Measurements from ENCODE around the gene RPIA. TPM values are rescaled to one million over a fixed set of nuclear protein-coding genes. Genes with fewer than 3 reads are reported as not detected.

Gene RPIA
- total and polyA plus RNA-seq, 4 donors = 0.88 to 29.4 (median 3.1) TPM

DNA sequence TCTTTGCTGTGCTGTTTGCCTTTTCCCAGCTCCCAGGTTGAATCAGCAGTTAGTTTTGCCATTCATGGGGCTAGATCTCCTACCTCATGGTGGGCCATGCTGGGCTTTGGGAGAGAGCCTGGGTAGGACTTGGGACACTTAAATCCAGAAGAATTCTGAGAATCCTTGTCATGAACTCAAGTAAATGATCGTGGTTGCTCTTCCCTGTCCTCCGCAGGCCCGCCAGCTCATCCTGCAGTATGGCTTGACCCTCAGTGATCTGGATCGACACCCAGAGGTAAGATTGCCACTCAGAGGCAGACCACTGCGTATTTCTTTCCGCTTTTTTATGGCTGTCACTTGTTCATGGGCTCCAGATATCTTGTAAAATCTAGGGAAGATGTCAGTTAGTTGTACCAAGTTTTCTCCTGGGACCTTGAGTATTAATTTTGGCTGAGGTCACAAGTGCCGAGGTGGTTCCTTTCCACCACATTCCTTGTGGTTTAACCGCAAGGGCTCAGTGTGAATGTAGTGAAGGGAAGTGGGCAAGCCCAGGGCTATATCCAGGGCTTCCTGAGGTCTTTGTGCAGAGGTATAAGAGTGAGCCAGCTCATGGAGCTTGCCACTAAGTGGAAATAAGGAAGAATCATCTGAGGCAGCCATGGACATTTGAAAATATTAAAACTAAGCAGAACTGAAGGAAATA is 37.7 kb downstream of the RPIA start:
- Histone ChIP-seq H3K4me3 (ENCODE audit: low read depth in 1 of 3, low read length in 3 of 3) (no peak overlapping the region), H3K27ac (ENCODE audit: low read depth in 1 of 2, low read length in 2 of 2) (no peak overlapping the region), H3K9me3 (ENCODE audit: control insufficient read depth in 4 of 4, low read length in 3 of 4) (no peaks in the 10 kb centered on the region), H3K36me3 (ENCODE audit: control insufficient read depth in 4 of 4, insufficient read depth in 3 of 4, low read depth in 1 of 4, low read length in 3 of 4) (no peaks in the 10 kb centered on the region), H3K9ac (ENCODE audit: low read depth in 1 of 2, low read length in 2 of 2) (no peak overlapping the region), H3K27me3 (ENCODE audit: control insufficient read depth in 4 of 4, insufficient read depth in 4 of 4, low read length in 3 of 4) (no peaks in the 10 kb centered on the region), H3K4me1 (ENCODE audit: control insufficient read depth in 4 of 4, insufficient read depth in 4 of 4, low read length in 3 of 4) (no peaks in the 10 kb centered on the region)
- no peak for TF ChIP-seq NR2F2 (IDR thresholded peaks at IDR 0.05)
- DNase-seq (ENCODE audit: low spot score) = no peak
- 92% methylated on average over 8 of the region's 8 CpGs for WGBS

DNA sequence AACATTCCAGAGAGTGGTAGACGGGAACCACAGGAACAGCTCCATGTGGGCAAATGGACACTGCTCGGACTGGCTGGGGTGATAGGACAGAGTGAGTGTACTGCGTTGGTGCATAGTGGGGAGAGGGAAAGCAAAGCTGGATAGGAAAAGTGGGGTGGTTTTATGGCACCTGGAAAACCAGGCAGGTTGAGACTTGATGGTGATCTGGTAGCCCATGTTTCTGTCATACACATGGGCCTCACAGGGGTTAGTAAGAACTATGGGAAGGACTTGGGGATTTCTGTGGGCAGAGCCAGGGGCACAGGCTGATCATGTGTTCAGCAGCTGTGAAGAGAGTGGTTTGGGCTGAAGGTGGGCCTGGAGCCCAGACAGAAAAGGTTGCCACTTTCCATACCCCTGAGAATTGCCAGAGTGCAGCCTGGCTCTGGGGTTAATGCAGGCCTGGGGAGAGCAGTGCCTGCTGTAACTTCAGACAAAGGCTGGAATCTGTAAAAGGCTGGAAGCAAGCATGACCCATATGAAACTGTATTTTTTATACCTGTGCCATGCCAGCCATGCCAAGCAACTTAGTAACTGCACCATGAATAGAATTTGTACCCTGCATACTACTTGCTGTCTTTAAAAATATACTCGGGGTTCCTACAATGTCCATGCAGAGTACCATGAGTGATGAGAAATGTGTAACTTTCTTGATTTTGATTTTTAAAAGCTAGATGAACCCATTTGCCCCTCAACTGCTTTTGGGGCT is 41.9 kb downstream of the RPIA start:
- Histone ChIP-seq H3K27ac (ENCODE audit: low read depth in 1 of 2, low read length in 2 of 2) (no peak overlapping the region), H3K36me3 (ENCODE audit: control insufficient read depth in 4 of 4, insufficient read depth in 3 of 4, low read depth in 1 of 4, low read length in 3 of 4) (peaks cover 0 to 15% (median 7%) of the 10 kb centered on the region in 4 donors), H3K4me3 (ENCODE audit: low read depth in 1 of 3, low read length in 3 of 3) (no peak overlapping the region), H3K4me1 (ENCODE audit: control insufficient read depth in 4 of 4, insufficient read depth in 4 of 4, low read length in 3 of 4) (peaks cover 0 to 2% (median 0%) of the 10 kb centered on the region in 4 donors), H3K9ac (ENCODE audit: low read depth in 1 of 2, low read length in 2 of 2) (no peak overlapping the region), H3K27me3 (ENCODE audit: control insufficient read depth in 4 of 4, insufficient read depth in 4 of 4, low read length in 3 of 4) (no peaks in the 10 kb centered on the region), H3K9me3 (ENCODE audit: control insufficient read depth in 4 of 4, low read length in 3 of 4) (no peaks in the 10 kb centered on the region)
- WGBS = 98% methylated on average over 4 of the region's 4 CpGs
- no peak for DNase-seq (ENCODE audit: low spot score)
- TF ChIP-seq, protein P1, sequence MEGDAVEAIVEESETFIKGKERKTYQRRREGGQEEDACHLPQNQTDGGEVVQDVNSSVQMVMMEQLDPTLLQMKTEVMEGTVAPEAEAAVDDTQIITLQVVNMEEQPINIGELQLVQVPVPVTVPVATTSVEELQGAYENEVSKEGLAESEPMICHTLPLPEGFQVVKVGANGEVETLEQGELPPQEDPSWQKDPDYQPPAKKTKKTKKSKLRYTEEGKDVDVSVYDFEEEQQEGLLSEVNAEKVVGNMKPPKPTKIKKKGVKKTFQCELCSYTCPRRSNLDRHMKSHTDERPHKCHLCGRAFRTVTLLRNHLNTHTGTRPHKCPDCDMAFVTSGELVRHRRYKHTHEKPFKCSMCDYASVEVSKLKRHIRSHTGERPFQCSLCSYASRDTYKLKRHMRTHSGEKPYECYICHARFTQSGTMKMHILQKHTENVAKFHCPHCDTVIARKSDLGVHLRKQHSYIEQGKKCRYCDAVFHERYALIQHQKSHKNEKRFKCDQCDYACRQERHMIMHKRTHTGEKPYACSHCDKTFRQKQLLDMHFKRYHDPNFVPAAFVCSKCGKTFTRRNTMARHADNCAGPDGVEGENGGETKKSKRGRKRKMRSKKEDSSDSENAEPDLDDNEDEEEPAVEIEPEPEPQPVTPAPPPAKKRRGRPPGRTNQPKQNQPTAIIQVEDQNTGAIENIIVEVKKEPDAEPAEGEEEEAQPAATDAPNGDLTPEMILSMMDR (IDR thresholded peaks at IDR 0.05; ENCODE audit: low read depth, low read length, missing input control) = no peak
- TF ChIP-seq RAD21 (IDR thresholded peaks at IDR 0.05) = no peak
- no peak for TF ChIP-seq HNF4A (conservative IDR thresholded peaks at IDR 0.05)
- TF ChIP-seq FOXA2 (IDR thresholded peaks at IDR 0.05) = no peak
- TF ChIP-seq SP1 (IDR thresholded peaks at IDR 0.05) = no peak
- TF ChIP-seq, protein P2, sequence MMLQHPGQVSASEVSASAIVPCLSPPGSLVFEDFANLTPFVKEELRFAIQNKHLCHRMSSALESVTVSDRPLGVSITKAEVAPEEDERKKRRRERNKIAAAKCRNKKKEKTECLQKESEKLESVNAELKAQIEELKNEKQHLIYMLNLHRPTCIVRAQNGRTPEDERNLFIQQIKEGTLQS (IDR thresholded peaks at IDR 0.05) = no peak
- TF ChIP-seq, protein P3, sequence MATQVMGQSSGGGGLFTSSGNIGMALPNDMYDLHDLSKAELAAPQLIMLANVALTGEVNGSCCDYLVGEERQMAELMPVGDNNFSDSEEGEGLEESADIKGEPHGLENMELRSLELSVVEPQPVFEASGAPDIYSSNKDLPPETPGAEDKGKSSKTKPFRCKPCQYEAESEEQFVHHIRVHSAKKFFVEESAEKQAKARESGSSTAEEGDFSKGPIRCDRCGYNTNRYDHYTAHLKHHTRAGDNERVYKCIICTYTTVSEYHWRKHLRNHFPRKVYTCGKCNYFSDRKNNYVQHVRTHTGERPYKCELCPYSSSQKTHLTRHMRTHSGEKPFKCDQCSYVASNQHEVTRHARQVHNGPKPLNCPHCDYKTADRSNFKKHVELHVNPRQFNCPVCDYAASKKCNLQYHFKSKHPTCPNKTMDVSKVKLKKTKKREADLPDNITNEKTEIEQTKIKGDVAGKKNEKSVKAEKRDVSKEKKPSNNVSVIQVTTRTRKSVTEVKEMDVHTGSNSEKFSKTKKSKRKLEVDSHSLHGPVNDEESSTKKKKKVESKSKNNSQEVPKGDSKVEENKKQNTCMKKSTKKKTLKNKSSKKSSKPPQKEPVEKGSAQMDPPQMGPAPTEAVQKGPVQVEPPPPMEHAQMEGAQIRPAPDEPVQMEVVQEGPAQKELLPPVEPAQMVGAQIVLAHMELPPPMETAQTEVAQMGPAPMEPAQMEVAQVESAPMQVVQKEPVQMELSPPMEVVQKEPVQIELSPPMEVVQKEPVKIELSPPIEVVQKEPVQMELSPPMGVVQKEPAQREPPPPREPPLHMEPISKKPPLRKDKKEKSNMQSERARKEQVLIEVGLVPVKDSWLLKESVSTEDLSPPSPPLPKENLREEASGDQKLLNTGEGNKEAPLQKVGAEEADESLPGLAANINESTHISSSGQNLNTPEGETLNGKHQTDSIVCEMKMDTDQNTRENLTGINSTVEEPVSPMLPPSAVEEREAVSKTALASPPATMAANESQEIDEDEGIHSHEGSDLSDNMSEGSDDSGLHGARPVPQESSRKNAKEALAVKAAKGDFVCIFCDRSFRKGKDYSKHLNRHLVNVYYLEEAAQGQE (IDR thresholded peaks at IDR 0.05) = no peak
- TF ChIP-seq, protein P4, sequence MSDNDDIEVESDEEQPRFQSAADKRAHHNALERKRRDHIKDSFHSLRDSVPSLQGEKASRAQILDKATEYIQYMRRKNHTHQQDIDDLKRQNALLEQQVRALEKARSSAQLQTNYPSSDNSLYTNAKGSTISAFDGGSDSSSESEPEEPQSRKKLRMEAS (IDR thresholded peaks at IDR 0.05) = no peak
- TF ChIP-seq NR2F2 (IDR thresholded peaks at IDR 0.05) = no peak
- TF ChIP-seq GABPA (IDR thresholded peaks at IDR 0.05 in 1 of 2, conservative IDR thresholded peaks at IDR 0.05 in 1 of 2) = no peak
- no peak for TF ChIP-seq EGR1 (IDR thresholded peaks at IDR 0.05; ENCODE audit: low read depth in 2 of 2)
- TF ChIP-seq HNF4G (IDR thresholded peaks at IDR 0.05) = no peak
- TF ChIP-seq RXRA (IDR thresholded peaks at IDR 0.05) = no peak

Measured in liver (tissue), 9 donors.